Transverse colon (tissue), 4 donors: ENCODE results near the gene EXOSC10.

ENCODE experiments used
- CTCF ChIP-seq, 5 experiments: fragments of 200-600 bp in 3 of 5; fragments of 450-650 bp in 2 of 5; sonication (generic) in 3 of 5; IDR thresholded peaks; 1 replicate in 2 of 5; 2 replicates in 3 of 5; pipeline ENCODE4 v1.5.1; 2016 to 2017; ENCODE audit warnings: antibody characterized with exemption in 5 of 5, inconsistent platforms in 3 of 5, mild to moderate bottlenecking in 2 of 5, moderate library complexity in 1 of 5
- EP300 ChIP-seq: sonication (generic); formaldehyde crosslinking; IDR thresholded peaks from one replicate; pipeline ENCODE4 v1.6.1; 2017; ENCODE audit warnings: antibody characterized with exemption, low read depth
- POLR2A ChIP-seq: fragments of 450-650 bp; IDR thresholded peaks from one replicate; pipeline ENCODE4 v1.6.1; 2016; ENCODE audit warnings: antibody characterized with exemption, mild to moderate bottlenecking, moderate library complexity
- POLR2AphosphoS5 ChIP-seq, 3 donors: sonication (generic); formaldehyde crosslinking; IDR thresholded peaks; one replicate each; pipeline ENCODE4 v1.6.1; 2016; ENCODE audit warnings: antibody characterized with exemption in 3 of 3

GRCh38 chr1:11130406-11130805 is 30.7 kb upstream of the EXOSC10 start:
- no peak for TF ChIP-seq CTCF (IDR thresholded peaks at IDR 0.05)
- no peak for TF ChIP-seq POLR2A
- TF ChIP-seq EP300 = no peak
- no peak for TF ChIP-seq POLR2AphosphoS5 (IDR thresholded peaks at IDR 0.05)
